K562 (cell line): ENCODE measurements around the gene THSD8.

Experiments used
- CEBPB ChIP-seq: fragments of 450-650 bp; IDR thresholded peaks from 2 replicates; pipeline ENCODE4 v1.6.1; 2016; ENCODE audit warnings: missing genetic modification characterization, missing compliant biosample characterization
- CTCF ChIP-seq, 3 experiments: IDR thresholded peaks in 2 of 3; conservative IDR thresholded peaks in 1 of 3; 2 replicates each; pipeline ENCODE4 v1.5.1; 2011 to 2012; ENCODE audit warnings: low read length in 3 of 3, mild to moderate bottlenecking in 3 of 3, control low read depth in 2 of 3, improper control_type of control experiment in 1 of 3, inconsistent platforms in 1 of 3, low read depth in 1 of 3, mixed read lengths in 1 of 3, moderate library complexity in 1 of 3; ENCODE audit not compliant: insufficient read depth in 2 of 3
- EP300 ChIP-seq: IDR thresholded peaks from 2 replicates; pipeline ENCODE4 v1.6.1; 2012; ENCODE audit warnings: low read length, improper control_type of control experiment
- EZH2 ChIP-seq: IDR thresholded peaks from 2 replicates; pipeline ENCODE4 v1.6.1; 2012; ENCODE audit warnings: low read depth, mild to moderate bottlenecking, inconsistent platforms, low read length, borderline replicate concordance
- IRF1 ChIP-seq: sonication (generic); formaldehyde crosslinking; IDR thresholded peaks from 2 replicates; pipeline ENCODE4 v1.8.0; 2022; ENCODE audit warnings: missing genetic modification reagents, mild to moderate bottlenecking, borderline replicate concordance
- MAX ChIP-seq: sonication (generic); formaldehyde crosslinking; IDR thresholded peaks from 2 replicates; pipeline ENCODE4 v1.9.0; 2022; ENCODE audit warnings: mild to moderate bottlenecking, missing genetic modification reagents
- POLR2A ChIP-seq: fragments of 450-650 bp; conservative IDR thresholded peaks from 2 replicates; pipeline ENCODE4 v1.6.1; 2016

GRCh38 chr19:12797141-12797587, 4.7 kb upstream of the THSD8 start:
- no peak for TF ChIP-seq MAX
- no peak for TF ChIP-seq CEBPB (tag)
- TF ChIP-seq EP300, result no peak
- TF ChIP-seq CTCF (IDR thresholded peaks at IDR 0.05 in 2 of 3, conservative IDR thresholded peaks at IDR 0.05 in 1 of 3; ENCODE audit: insufficient read depth in 2 of 3, low read depth in 1 of 3, low read length in 3 of 3), result no peak
- no peak for TF ChIP-seq EZH2
- TF ChIP-seq POLR2A, result no peak
- no peak for TF ChIP-seq IRF1
